ENCODE measurements around the gene PRKD2. TPM values are rescaled to one million over a fixed set of nuclear protein-coding genes. Genes with fewer than 3 reads are reported as not detected.

Gene PRKD2
- total RNA-seq, 1 experiment from 2014 or later, result 100 TPM

DNA sequence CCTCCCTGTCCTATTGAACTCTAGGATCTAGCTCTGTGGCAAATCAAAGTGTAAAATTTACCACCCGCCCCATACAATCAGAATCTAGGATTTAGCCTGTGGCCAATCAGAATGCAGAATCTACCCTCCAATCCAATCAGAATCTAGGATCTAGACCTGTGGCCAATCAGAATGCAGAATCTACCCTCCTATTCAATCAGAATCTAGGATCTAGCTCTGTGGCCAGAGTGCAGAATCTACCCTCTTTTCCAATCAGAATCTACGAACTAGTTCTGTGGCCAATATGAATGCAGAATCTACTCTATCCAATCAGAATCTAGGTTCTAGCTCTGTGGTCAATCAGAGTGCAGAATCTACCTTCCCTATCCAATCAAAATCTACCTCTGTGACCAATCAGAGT, 25.8 kb downstream of the PRKD2 start:
- no peak for TF ChIP-seq ZNF317 (CRISPR knock-in tag; IDR thresholded peaks at IDR 0.05; ENCODE audit: borderline replicate concordance, low read depth)
- TF ChIP-seq SMAD3 (CRISPR knock-in tag; IDR thresholded peaks at IDR 0.05; ENCODE audit: borderline replicate concordance), result no peak
- TF ChIP-seq, protein P1, sequence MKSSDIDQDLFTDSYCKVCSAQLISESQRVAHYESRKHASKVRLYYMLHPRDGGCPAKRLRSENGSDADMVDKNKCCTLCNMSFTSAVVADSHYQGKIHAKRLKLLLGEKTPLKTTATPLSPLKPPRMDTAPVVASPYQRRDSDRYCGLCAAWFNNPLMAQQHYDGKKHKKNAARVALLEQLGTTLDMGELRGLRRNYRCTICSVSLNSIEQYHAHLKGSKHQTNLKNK (CRISPR knock-in tag; IDR thresholded peaks at IDR 0.05), result no peak
- TF ChIP-seq, protein P2, sequence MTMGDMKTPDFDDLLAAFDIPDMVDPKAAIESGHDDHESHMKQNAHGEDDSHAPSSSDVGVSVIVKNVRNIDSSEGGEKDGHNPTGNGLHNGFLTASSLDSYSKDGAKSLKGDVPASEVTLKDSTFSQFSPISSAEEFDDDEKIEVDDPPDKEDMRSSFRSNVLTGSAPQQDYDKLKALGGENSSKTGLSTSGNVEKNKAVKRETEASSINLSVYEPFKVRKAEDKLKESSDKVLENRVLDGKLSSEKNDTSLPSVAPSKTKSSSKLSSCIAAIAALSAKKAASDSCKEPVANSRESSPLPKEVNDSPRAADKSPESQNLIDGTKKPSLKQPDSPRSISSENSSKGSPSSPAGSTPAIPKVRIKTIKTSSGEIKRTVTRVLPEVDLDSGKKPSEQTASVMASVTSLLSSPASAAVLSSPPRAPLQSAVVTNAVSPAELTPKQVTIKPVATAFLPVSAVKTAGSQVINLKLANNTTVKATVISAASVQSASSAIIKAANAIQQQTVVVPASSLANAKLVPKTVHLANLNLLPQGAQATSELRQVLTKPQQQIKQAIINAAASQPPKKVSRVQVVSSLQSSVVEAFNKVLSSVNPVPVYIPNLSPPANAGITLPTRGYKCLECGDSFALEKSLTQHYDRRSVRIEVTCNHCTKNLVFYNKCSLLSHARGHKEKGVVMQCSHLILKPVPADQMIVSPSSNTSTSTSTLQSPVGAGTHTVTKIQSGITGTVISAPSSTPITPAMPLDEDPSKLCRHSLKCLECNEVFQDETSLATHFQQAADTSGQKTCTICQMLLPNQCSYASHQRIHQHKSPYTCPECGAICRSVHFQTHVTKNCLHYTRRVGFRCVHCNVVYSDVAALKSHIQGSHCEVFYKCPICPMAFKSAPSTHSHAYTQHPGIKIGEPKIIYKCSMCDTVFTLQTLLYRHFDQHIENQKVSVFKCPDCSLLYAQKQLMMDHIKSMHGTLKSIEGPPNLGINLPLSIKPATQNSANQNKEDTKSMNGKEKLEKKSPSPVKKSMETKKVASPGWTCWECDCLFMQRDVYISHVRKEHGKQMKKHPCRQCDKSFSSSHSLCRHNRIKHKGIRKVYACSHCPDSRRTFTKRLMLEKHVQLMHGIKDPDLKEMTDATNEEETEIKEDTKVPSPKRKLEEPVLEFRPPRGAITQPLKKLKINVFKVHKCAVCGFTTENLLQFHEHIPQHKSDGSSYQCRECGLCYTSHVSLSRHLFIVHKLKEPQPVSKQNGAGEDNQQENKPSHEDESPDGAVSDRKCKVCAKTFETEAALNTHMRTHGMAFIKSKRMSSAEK (CRISPR knock-in tag; IDR thresholded peaks at IDR 0.05; ENCODE audit: borderline replicate concordance), result no peak
- H3K4me3 Mint-ChIP-seq, result no peak overlapping the region
- H3K27me3 Mint-ChIP-seq (ENCODE audit: low read depth), result no peaks in the 10 kb centered on the region
- CTCF ChIA-PET, result no interaction called here
- H3K4me1 Mint-ChIP-seq, result peaks cover 1% of the 10 kb centered on the region
- H3K9me3 Mint-ChIP-seq, result peaks cover 6% of the 10 kb centered on the region
- no peak for DNase-seq (ENCODE audit: low spot score)
- no peak overlapping the region for H3K27ac Mint-ChIP-seq
- peaks cover 89% of the 10 kb centered on the region for H3K36me3 Mint-ChIP-seq
- POLR2A ChIA-PET, result no interaction called here
- ATAC-seq, result no peak

GRCh38 chr19:46689358-46689757, 27.6 kb downstream of the PRKD2 start:
- Mint-ChIP-seq H3K4me3 (no peak overlapping the region), H3K27me3 (ENCODE audit: low read depth) (no peaks in the 10 kb centered on the region), H3K27ac (no peak overlapping the region), H3K4me1 (no peaks in the 10 kb centered on the region), H3K9me3 (peaks cover 6% of the 10 kb centered on the region), H3K36me3 (peaks cover 84% of the 10 kb centered on the region)
- ATAC-seq (no peak), DNase-seq (ENCODE audit: low spot score) (no peak)
- ChIA-PET POLR2A (no interaction called here), CTCF (interaction anchor here (0.5 kb wide), 1 partner anchor 151 kb away, joined by 3 read pairs; no protein-coding TSS in a partner anchor)
- TF ChIP-seq MAX (CRISPR knock-in tag; IDR thresholded peaks at IDR 0.05), result no peak
- TF ChIP-seq NFE2L1 (CRISPR knock-in tag; IDR thresholded peaks at IDR 0.05), result no peak
- no peak for TF ChIP-seq CTCF (IDR thresholded peaks at IDR 0.05)
- no peak for TF ChIP-seq SOX15 (CRISPR knock-in tag; IDR thresholded peaks at IDR 0.05)
- TF ChIP-seq CREB1 (CRISPR knock-in tag; IDR thresholded peaks at IDR 0.05), result no peak
- no peak for TF ChIP-seq IRF1 (CRISPR knock-in tag; IDR thresholded peaks at IDR 0.05)
- TF ChIP-seq E2F5 (CRISPR knock-in tag; IDR thresholded peaks at IDR 0.05), result no peak
- no peak for TF ChIP-seq ETV6 (CRISPR knock-in tag; IDR thresholded peaks at IDR 0.05)
- no peak for TF ChIP-seq NR3C1 (CRISPR knock-in tag; conservative IDR thresholded peaks at IDR 0.05; ENCODE audit: low read depth)
- TF ChIP-seq EMX1 (CRISPR knock-in tag; IDR thresholded peaks at IDR 0.05), result no peak
- TF ChIP-seq ZNF263 (CRISPR knock-in tag; IDR thresholded peaks at IDR 0.05; ENCODE audit: low read depth), result no peak
